T47D (cell line): ENCODE measurements around the gene CASS4.

ENCODE experiments used
- DNase-seq, 2 experiments: peaks; one replicate each; pipeline versions ENCODE4 v3.0.0 to v3.0.0-alpha.2; 2011 to 2012; ENCODE audit warnings: low read depth in 1 of 2, low spot score in 1 of 2
- JUND ChIP-seq: IDR thresholded peaks from 2 replicates; pipeline ENCODE4 v1.6.1; 2012; ENCODE audit warnings: low read depth
- in situ Hi-C: cut with HindIII; loops from 2 replicates; pipeline ENCODE4 v1.10.0; 2016; ENCODE audit warnings: low sequenced_read_pairs, low pct_unique_long_range_greater_than_20kb

The CASS4 gene

DNA sequence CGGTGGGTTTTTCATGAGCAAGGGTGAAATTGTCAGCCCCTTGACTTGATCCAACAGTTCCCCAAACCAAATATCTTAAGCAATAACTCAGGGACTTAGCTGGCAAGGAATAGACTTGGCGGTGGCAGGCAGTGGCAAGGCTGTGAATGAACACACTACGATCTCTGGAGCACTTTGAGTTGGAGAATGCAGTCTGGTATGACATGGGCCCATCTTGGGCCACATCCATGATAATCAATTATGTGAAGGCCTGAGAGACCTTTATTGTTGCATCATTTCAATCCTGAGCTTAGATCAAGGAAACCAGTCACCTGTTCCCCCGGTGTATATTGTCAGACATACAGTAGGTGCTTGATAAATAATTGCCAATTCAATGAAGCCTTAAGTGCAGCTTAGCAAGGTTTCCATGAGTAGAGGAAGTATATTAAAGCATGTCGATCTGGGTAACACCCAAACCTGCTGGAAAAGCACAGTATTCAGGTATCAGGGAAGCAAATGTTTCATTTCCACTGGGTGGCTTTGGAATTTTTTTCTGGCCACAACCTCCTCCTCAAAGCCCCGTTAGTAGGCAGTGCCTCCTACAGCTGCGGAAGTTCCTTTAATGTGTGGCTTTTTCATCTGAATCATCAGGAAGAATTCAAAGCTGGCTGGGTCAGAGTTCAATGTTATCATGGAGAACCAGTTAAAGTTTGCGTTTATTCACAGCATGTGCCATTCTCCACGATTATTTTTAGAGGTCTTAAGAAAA is 10.2 kb downstream of the CASS4 start:
- in situ Hi-C loops, result no loop called here
- no peak for DNase-seq
- TF ChIP-seq JUND, result no peak

DNA sequence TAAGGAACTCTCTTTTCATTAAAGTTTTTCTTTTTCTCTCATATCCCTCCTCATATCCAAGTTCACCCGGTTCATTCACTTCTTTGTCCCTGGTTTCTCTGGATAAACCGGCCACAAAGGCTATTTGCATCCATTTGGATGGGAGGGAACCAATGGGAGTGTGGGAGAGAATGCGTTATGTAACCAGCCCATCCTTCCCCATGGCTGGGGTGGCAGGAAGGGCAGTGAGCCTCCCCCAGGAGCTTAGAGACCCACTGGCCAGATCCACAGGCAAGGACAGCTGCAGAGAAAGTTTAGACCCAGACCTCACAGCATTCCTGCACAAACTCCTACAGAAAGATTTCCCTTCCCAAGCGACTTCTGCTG is 10.7 kb downstream of the CASS4 start:
- DNase-seq, result no peak
- TF ChIP-seq JUND, result no peak
- in situ Hi-C loops, result no loop called here

DNA sequence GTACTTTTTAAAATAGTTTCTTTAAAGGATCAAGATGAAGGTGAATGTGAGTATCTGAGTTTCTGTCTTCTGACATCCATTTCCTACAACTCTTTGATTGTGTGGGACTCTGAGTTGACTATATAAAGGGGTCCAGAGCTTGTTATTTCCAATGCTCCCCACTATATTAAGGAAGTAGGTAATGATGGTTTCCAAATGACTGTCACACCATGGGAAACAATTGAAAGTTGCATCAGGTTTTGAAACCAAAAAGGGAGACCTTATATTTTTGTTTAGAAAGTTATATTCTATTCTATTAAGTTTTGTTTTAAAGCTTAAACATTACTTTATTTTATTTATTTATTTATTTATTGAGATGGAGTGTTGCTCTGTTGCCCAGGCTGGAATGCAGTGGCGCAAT is 11.2 kb downstream of the CASS4 start:
- DNase-seq, result no peak
- in situ Hi-C loops, result no loop called here
- no peak for TF ChIP-seq JUND

DNA sequence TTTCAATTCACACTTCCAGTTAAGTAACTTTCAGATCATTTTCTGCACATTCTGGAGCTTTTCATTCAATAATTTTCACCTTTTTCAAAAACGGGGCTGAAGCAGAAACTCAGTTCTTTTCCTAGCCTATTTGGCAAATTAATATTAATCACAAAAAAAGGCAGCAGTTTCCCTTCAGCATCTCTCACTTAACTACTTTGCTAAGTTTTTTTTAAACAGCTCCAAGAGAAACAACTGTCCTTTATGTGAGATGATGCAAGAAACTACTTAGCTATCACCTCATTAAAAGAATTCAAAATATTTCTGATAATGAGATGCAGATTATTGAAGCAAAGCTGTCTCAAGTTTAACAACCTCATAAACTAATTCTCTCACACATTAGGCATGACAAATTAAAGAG is 11.8 kb downstream of the CASS4 start:
- no peak for DNase-seq
- in situ Hi-C loops, result no loop called here
- no peak for TF ChIP-seq JUND

DNA sequence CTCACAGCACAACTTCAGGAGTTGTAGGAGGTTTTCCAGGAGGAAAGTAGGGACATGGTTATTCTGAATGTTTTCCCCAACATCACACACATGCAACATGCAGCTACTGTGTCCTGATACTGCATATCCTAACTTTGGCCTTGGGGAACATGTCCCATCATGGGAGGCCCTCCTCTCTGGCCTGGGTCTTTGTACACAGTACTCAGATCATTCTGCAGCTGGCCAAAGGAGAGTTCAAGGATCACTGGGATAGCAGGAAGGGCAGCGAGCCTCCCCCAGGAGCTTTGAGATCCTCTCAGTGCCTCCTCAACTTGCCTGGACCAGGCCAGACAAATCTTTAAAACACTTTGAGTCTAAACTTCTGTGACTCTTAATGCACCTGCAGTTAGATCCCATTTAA is 12.9 kb downstream of the CASS4 start:
- DNase-seq, result no peak
- in situ Hi-C loops, result no loop called here
- no peak for TF ChIP-seq JUND

- DNase-seq, result no peak
- in situ Hi-C loops, result no loop called here
- TF ChIP-seq JUND, result no peak
Observed at GRCh38 chr20:56426026-56426425, 14.0 kb downstream of the CASS4 start.

DNA sequence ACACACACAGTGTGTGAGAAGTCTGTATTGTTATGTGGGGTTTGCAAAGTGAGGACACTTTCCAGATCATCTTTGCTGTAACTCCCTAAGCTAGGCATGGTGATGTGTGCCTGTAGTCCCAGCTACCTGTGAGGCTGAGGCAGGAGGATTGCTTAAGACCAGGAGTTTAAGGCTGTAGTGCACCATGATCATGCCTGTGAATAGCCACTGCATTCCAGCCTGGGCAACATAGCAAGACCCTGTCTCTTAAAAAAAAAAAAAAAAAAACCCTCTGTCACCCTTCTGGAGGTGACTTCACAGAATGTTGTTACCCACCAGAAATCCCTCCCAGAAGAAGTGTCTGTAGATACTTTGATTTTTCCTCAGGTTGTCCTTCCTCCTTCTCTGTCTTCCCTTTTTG is 14.9 kb downstream of the CASS4 start:
- in situ Hi-C loops, result no loop called here
- no peak for DNase-seq
- no peak for TF ChIP-seq JUND

DNA sequence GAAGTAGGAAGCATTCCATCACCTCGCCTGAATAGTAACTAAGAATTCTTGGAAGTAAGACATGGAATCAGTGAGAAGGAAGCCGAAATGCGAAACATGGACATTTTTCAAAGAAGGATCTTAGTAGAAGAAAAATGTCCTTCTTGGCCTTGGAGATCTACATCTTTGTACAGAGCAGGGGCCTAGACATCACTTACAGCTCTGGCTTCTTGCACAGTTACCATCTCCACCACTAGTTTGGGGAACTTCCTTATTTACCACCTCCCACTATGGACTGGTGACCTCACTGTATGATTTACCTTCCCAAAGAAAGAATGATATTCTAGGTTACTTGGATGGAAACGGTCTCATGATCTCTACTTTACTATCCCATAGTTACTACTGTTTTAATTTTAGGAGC is 15.7 kb downstream of the CASS4 start:
- DNase-seq, result no peak
- in situ Hi-C loops, result no loop called here
- TF ChIP-seq JUND, result no peak

DNA sequence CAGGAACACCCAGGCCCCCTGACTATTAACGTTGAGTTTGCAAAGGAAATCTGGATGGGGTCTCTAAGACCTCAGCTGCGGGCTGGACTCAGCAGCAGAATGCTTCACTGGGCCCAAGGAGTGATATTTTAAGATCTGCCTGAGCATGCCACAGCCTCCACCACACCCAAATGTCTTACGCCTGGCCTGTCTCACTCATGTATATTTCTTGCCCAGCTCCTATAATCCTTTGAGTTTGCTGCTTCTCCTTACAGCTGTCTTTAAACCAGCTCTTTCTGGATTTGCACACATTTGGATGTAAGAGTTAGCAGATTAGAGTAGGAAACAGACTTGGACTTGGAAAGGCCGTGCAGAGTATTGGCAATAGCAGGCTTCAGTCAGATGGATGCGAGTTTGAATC is 16.4 kb downstream of the CASS4 start:
- DNase-seq, result no peak
- no peak for TF ChIP-seq JUND
- in situ Hi-C loops, result no loop called here

DNA sequence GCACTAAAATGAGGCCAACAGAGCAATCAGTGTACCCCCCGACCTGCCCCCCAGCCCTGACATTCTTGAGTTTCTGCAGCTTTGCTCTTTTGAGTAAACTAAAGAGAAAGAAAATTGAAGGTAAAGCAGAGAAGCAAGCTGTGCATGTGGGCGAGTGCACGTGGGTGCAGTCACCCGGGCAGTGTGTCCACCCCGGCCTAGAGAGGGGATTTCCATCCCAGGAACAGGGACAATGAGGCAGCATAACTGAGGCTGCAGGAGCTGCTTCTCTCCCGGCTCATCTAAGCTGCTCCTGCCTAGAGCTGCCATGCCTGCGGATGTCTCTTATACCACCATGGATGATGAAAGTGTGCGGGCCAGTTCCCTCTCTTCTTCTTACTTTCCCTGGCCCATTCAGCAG is 16.8 kb downstream of the CASS4 start:
- no peak for TF ChIP-seq JUND
- no peak for DNase-seq
- in situ Hi-C loops, result no loop called here

- no peak for TF ChIP-seq JUND
- in situ Hi-C loops, result no loop called here
- no peak for DNase-seq
Observed at GRCh38 chr20:56429502-56429901, 17.4 kb downstream of the CASS4 start.

GRCh38 chr20:56429941-56430340 is 17.9 kb downstream of the CASS4 start:
- no peak for TF ChIP-seq JUND
- in situ Hi-C loops, result no loop called here
- no peak for DNase-seq

GRCh38 chr20:56430461-56430860 is 18.4 kb downstream of the CASS4 start:
- in situ Hi-C loops, result no loop called here
- TF ChIP-seq JUND, result no peak
- no peak for DNase-seq

DNA sequence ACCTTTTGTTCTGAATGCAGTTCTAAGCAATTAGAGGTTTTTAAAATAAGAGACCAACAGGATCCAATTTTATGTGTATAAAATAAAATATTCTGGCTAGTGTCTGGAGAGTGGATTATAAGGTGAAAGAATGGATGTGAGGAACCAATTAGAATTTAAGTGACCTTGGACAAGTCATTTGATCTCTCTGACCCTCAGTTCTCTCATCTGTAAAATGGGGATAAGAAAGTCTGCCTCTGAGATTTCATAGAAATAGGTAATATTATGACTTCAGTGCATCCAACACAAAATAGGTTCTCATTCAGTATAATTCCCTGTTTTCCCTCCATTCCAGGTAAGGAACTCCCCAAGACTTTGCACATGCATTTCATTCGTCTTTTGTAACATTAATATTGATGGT is 18.9 kb downstream of the CASS4 start:
- in situ Hi-C loops, result no loop called here
- DNase-seq, result no peak
- no peak for TF ChIP-seq JUND
